GM12878 (cell line): ENCODE measurements around the gene ZBTB7B. TPM values are rescaled to one million over a fixed set of nuclear protein-coding genes. Genes with fewer than 3 reads are reported as not detected.
A peak's percentile ranks its signal among the peaks of the same experiment; 100 is the strongest.

Experiments
- ASH2L ChIP-seq: fragments of 300-600, 200-600 bp; sonication (generic); IDR thresholded peaks from 2 replicates; pipeline ENCODE4 v1.6.1; 2017; ENCODE audit warnings: low read depth, mild to moderate bottlenecking, borderline replicate concordance
- CBX5 ChIP-seq: sonication (generic); IDR thresholded peaks from 2 replicates; pipeline ENCODE4 v1.6.1; 2016; ENCODE audit warnings: low read depth, moderate library complexity, mild to moderate bottlenecking, inconsistent platforms
- CEBPB ChIP-seq, 2 experiments: fragments of 150-350 bp in 1 of 2; IDR thresholded peaks; 2 replicates each; pipeline ENCODE4 v1.6.1; 2012 to 2014; ENCODE audit warnings: low read depth in 2 of 2, low read length in 2 of 2, borderline replicate concordance in 1 of 2, inconsistent platforms in 1 of 2
- EP300 ChIP-seq, 2 experiments: fragments of 150-350 bp in 1 of 2; IDR thresholded peaks; 2 replicates each; pipeline ENCODE4 v1.6.1; 2011 to 2012; ENCODE audit warnings: low read depth in 2 of 2, low read length in 2 of 2, borderline replicate concordance in 1 of 2, improper control_type of control experiment in 1 of 2, inconsistent platforms in 1 of 2; ENCODE audit not compliant: control insufficient read depth in 1 of 2
- HDAC2 ChIP-seq: fragments of 200-600 bp; sonication (generic); IDR thresholded peaks from 2 replicates; pipeline ENCODE4 v1.6.1; 2017
- HDGF ChIP-seq: fragments of 450-650 bp; IDR thresholded peaks from 2 replicates; pipeline ENCODE4 v1.6.1; 2016; ENCODE audit warnings: antibody characterized with exemption
- IKZF1 ChIP-seq: fragments of 450-650 bp; conservative IDR thresholded peaks from 2 replicates; pipeline ENCODE4 v1.6.1; 2017; ENCODE audit warnings: antibody characterized with exemption, mild to moderate bottlenecking
- NFYA ChIP-seq: IDR thresholded peaks from 2 replicates; pipeline ENCODE4 v1.6.1; 2011; ENCODE audit warnings: low read depth, mild to moderate bottlenecking, low read length, improper control_type of control experiment, borderline replicate concordance
- NFYB ChIP-seq: IDR thresholded peaks from 2 replicates; pipeline ENCODE4 v1.6.1; 2011; ENCODE audit warnings: low read depth, mild to moderate bottlenecking, low read length, improper control_type of control experiment, moderate library complexity; ENCODE audit not compliant: insufficient read depth
- SMC3 ChIP-seq: IDR thresholded peaks from 2 replicates; pipeline ENCODE4 v1.6.1; 2011; ENCODE audit warnings: low read length, improper control_type of control experiment, borderline replicate concordance
- SP1 ChIP-seq: IDR thresholded peaks from one replicate; pipeline ENCODE4 v1.6.1; 2011; ENCODE audit warnings: low read depth, low read length
- TARDBP ChIP-seq: IDR thresholded peaks from 2 replicates; pipeline ENCODE4 v1.6.1; 2016; ENCODE audit warnings: borderline replicate concordance
- TBL1XR1 ChIP-seq: IDR thresholded peaks from 2 replicates; pipeline ENCODE4 v1.6.1; 2012; ENCODE audit warnings: low read depth, low read length, improper control_type of control experiment
- TCF3 ChIP-seq: IDR thresholded peaks from 2 replicates; pipeline ENCODE4 v1.6.1; 2012; ENCODE audit warnings: low read depth, mild to moderate bottlenecking, low read length, borderline replicate concordance; ENCODE audit not compliant: insufficient read depth
- ZNF207 ChIP-seq: fragments of 450-650 bp; IDR thresholded peaks from 2 replicates; pipeline ENCODE4 v1.6.1; 2014; ENCODE audit warnings: antibody characterized with exemption, mild to moderate bottlenecking, borderline replicate concordance
- ZSCAN29 ChIP-seq: fragments of 450-650 bp; IDR thresholded peaks from 2 replicates; pipeline ENCODE4 v1.6.1; 2017; ENCODE audit warnings: mild to moderate bottlenecking, moderate library complexity
- polyA plus RNA-seq, 11 experiments: library from polyadenylated mRNA; depleted of rRNA in 4 of 11; unstranded in 6 of 11; stranded (reverse) in 5 of 11; fragments of >200 nt; fragmentation: Nextera tagmentation in 4 of 11; fragmentation: Illumina TruSeq in 1 of 11; extraction: Ambion mirVana in 4 of 11; extraction: Trizol in 1 of 11; gene quantifications; 1 replicate in 1 of 11; 2 replicates in 10 of 11; pipeline versions ENCODE4 v1.2.1 to v1.2.3, GENCODE V29; 2011 to 2016; ENCODE audit warnings: inconsistent platforms in 2 of 11, missing spikeins in 2 of 11, low read depth in 1 of 11
- total RNA-seq, 4 experiments: library from RNA; depleted of rRNA in 3 of 4; stranded (reverse); fragments of >200 nt in 3 of 4; fragmentation: Illumina TruSeq in 1 of 4; extraction: Trizol in 1 of 4; gene quantifications; 2 replicates each; pipeline versions ENCODE4 v1.2.1 to v1.2.3, GENCODE V29; 2013 to 2021
- TF ChIP-seq, protein P1 (sequence below): IDR thresholded peaks from 2 replicates; pipeline ENCODE4 v1.6.1; 2011; ENCODE audit warnings: mild to moderate bottlenecking, low read depth, low read length, moderate library complexity; ENCODE audit not compliant: insufficient replicate concordance
- TF ChIP-seq, protein P2 (sequence below): fragments of 450-650 bp; IDR thresholded peaks from 2 replicates; pipeline ENCODE4 v1.6.1; 2017; ENCODE audit warnings: borderline replicate concordance
- TF ChIP-seq, protein P3 (sequence below): fragments of 450-650 bp; IDR thresholded peaks from 2 replicates; pipeline ENCODE4 v1.6.1; 2018; ENCODE audit warnings: borderline replicate concordance, mild to moderate bottlenecking; ENCODE audit not compliant: partially characterized antibody
- TF ChIP-seq, protein P4 (sequence below): fragments of 450-650 bp; IDR thresholded peaks from 2 replicates; pipeline ENCODE4 v1.6.1; 2017; ENCODE audit warnings: mild to moderate bottlenecking
- TF ChIP-seq, protein P5 (sequence below): IDR thresholded peaks from 2 replicates; pipeline ENCODE4 v1.6.1; 2012; ENCODE audit warnings: low read length, inconsistent platforms

ZBTB7B gene
- total and polyA plus RNA-seq, 10 of the 15 experiments (the other 5 are each of a cell fraction or from before 2014, with no cell fraction given): 0.11 to 44.9 (median 11.3) TPM

DNA sequence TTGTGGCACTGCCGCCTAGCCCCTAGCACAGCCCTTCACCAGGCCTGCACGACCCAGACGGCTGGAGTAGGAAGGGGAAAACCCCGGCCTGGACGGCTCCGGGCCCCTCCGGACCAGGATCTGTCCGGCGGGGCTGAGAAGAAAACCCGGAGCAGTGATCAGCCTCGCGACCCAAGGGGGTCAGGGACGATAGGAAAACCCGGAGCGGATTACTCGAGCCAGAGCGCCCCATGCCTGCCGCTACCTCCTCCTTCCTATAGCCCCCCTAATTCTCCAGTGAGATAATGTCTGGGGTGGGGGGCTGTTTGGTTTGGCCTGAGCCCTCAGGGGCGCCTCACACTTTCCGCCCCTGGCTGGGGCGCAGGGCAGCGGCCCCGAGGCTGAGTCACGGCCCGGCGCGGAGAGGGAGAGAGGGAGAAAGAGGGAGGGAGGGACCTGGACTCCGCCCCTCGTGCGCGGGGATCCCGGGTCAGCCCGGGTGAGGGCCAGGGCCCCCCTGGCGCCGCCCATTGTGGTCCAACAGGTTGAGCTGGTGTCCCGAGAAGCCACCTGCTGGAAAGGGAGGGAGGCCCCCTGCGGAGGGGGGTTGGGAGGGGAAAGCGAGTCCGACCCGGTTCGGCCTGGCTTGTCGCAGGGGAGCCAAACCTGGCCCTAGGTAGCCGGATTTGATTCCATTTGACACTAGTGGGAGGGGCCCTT, 1.7 kb upstream of the ZBTB7B start (continued):
- TF ChIP-seq, protein P1, sequence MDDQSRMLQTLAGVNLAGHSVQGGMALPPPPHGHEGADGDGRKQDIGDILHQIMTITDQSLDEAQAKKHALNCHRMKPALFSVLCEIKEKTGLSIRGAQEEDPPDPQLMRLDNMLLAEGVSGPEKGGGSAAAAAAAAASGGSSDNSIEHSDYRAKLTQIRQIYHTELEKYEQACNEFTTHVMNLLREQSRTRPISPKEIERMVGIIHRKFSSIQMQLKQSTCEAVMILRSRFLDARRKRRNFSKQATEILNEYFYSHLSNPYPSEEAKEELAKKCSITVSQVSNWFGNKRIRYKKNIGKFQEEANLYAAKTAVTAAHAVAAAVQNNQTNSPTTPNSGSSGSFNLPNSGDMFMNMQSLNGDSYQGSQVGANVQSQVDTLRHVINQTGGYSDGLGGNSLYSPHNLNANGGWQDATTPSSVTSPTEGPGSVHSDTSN: no peak
- peak; percentile 98 for TF ChIP-seq SP1
- TF ChIP-seq IKZF1: peak; percentile 85
- TF ChIP-seq, protein P2, sequence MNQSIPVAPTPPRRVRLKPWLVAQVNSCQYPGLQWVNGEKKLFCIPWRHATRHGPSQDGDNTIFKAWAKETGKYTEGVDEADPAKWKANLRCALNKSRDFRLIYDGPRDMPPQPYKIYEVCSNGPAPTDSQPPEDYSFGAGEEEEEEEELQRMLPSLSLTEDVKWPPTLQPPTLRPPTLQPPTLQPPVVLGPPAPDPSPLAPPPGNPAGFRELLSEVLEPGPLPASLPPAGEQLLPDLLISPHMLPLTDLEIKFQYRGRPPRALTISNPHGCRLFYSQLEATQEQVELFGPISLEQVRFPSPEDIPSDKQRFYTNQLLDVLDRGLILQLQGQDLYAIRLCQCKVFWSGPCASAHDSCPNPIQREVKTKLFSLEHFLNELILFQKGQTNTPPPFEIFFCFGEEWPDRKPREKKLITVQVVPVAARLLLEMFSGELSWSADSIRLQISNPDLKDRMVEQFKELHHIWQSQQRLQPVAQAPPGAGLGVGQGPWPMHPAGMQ: no peak
- no peak for TF ChIP-seq SMC3
- TF ChIP-seq TBL1XR1: no peak
- TF ChIP-seq, protein P3, sequence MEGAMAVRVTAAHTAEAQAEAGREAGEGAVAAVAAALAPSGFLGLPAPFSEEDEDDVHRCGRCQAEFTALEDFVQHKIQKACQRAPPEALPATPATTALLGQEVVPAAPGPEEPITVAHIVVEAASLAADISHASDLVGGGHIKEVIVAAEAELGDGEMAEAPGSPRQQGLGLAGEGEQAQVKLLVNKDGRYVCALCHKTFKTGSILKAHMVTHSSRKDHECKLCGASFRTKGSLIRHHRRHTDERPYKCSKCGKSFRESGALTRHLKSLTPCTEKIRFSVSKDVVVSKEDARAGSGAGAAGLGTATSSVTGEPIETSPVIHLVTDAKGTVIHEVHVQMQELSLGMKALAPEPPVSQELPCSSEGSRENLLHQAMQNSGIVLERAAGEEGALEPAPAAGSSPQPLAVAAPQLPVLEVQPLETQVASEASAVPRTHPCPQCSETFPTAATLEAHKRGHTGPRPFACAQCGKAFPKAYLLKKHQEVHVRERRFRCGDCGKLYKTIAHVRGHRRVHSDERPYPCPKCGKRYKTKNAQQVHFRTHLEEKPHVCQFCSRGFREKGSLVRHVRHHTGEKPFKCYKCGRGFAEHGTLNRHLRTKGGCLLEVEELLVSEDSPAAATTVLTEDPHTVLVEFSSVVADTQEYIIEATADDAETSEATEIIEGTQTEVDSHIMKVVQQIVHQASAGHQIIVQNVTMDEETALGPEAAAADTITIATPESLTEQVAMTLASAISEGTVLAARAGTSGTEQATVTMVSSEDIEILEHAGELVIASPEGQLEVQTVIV: peak; percentile 93
- TF ChIP-seq ASH2L: 0 out of 2 replicates have a peak, but pooled peaks have one; percentile 59
- TF ChIP-seq TCF3: 0 out of 2 replicates have a peak, but pooled peaks have one; percentile 16
- peak; percentile 42; the same call in 1 of the 2 replicates for TF ChIP-seq HDGF
- TF ChIP-seq CBX5: no peak
- no peak for TF ChIP-seq EP300 (IDR thresholded peaks at IDR 0.05; ENCODE audit: borderline replicate concordance in 1 of 2, control insufficient read depth in 1 of 2, low read depth in 2 of 2, low read length in 2 of 2)
- TF ChIP-seq ZNF207: peak; percentile 87; the same call in 1 of the 2 replicates
- TF ChIP-seq HDAC2: no peak
- no peak for TF ChIP-seq TARDBP
- TF ChIP-seq, protein P4, sequence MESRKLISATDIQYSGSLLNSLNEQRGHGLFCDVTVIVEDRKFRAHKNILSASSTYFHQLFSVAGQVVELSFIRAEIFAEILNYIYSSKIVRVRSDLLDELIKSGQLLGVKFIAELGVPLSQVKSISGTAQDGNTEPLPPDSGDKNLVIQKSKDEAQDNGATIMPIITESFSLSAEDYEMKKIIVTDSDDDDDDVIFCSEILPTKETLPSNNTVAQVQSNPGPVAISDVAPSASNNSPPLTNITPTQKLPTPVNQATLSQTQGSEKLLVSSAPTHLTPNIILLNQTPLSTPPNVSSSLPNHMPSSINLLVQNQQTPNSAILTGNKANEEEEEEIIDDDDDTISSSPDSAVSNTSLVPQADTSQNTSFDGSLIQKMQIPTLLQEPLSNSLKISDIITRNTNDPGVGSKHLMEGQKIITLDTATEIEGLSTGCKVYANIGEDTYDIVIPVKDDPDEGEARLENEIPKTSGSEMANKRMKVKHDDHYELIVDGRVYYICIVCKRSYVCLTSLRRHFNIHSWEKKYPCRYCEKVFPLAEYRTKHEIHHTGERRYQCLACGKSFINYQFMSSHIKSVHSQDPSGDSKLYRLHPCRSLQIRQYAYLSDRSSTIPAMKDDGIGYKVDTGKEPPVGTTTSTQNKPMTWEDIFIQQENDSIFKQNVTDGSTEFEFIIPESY: 0 out of 2 replicates have a peak, but pooled peaks have one; percentile 29
- TF ChIP-seq ZSCAN29: peak; percentile 97
- no peak for TF ChIP-seq CEBPB (IDR thresholded peaks at IDR 0.05; ENCODE audit: borderline replicate concordance in 1 of 2, low read depth in 2 of 2, low read length in 2 of 2)
- TF ChIP-seq NFYB: no peak
- no peak for TF ChIP-seq NFYA
- TF ChIP-seq, protein P5, sequence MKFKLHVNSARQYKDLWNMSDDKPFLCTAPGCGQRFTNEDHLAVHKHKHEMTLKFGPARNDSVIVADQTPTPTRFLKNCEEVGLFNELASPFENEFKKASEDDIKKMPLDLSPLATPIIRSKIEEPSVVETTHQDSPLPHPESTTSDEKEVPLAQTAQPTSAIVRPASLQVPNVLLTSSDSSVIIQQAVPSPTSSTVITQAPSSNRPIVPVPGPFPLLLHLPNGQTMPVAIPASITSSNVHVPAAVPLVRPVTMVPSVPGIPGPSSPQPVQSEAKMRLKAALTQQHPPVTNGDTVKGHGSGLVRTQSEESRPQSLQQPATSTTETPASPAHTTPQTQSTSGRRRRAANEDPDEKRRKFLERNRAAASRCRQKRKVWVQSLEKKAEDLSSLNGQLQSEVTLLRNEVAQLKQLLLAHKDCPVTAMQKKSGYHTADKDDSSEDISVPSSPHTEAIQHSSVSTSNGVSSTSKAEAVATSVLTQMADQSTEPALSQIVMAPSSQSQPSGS: no peak
